DND-41 (cell line): ENCODE data around the gene ARHGAP26.

Experiments used
- ATAC-seq: fragments of 200-7000 bp; cut with Tn5 transposase; 3 replicates; pipeline ENCODE4 v1.9.1; 2021; ENCODE audit warnings: low read depth; ENCODE audit not compliant: insufficient read depth
- DNase-seq: peaks from one replicate; pipeline ENCODE4 v3.0.0-alpha.2; 2020
- H2AFZ ChIP-seq: 2 replicates; pipeline ENCODE4 v1.6.0; 2012; ENCODE audit warnings: low read depth, low read length
- H3K27ac ChIP-seq: 2 replicates; pipeline ENCODE4 v1.5.1; 2012; ENCODE audit warnings: low read length, inconsistent platforms
- H3K27me3 ChIP-seq: fragments of 200-600 bp; sonication (generic); 2 replicates; pipeline ENCODE4 v1.6.0; 2012; ENCODE audit warnings: low read length, mild to moderate bottlenecking, inconsistent platforms; ENCODE audit not compliant: insufficient read depth, poor library complexity
- H3K36me3 ChIP-seq: 2 replicates; pipeline ENCODE4 v1.5.1; 2012; ENCODE audit warnings: low read length, inconsistent platforms; ENCODE audit not compliant: insufficient read depth
- H3K4me1 ChIP-seq: 2 replicates; pipeline ENCODE4 v1.5.1; 2012; ENCODE audit warnings: mild to moderate bottlenecking, low read length; ENCODE audit not compliant: insufficient read depth
- H3K4me2 ChIP-seq: 2 replicates; pipeline ENCODE4 v1.6.0; 2012; ENCODE audit warnings: mild to moderate bottlenecking, moderate library complexity, low read length, inconsistent platforms; ENCODE audit not compliant: insufficient read depth
- H3K4me3 ChIP-seq, 2 experiments: fragments of 200-600 bp in 1 of 2; shearing (Covaris generic) in 1 of 2; 2 replicates each; pipeline ENCODE4 v1.5.1; 2012 to 2016; ENCODE audit warnings: inconsistent platforms in 2 of 2, low read length in 2 of 2, mild to moderate bottlenecking in 2 of 2, low read depth in 1 of 2, moderate library complexity in 1 of 2
- H3K79me2 ChIP-seq: 2 replicates; pipeline ENCODE4 v1.6.0; 2012; ENCODE audit warnings: low read length, inconsistent platforms; ENCODE audit not compliant: insufficient read depth
- H3K9ac ChIP-seq: 2 replicates; pipeline ENCODE4 v1.6.0; 2012; ENCODE audit warnings: low read depth, mild to moderate bottlenecking, inconsistent platforms, low read length, moderate library complexity
- H3K9me3 ChIP-seq: 2 replicates; pipeline ENCODE4 v1.5.1; 2012; ENCODE audit warnings: low read length, moderate library complexity, mild to moderate bottlenecking, inconsistent platforms; ENCODE audit not compliant: insufficient read depth, severe bottlenecking
- H4K20me1 ChIP-seq: 2 replicates; pipeline ENCODE4 v1.6.0; 2012; ENCODE audit warnings: low read length; ENCODE audit not compliant: insufficient read depth
- CTCF ChIP-seq: IDR thresholded peaks from 2 replicates; pipeline ENCODE4 v1.5.1; 2012; ENCODE audit warnings: borderline replicate concordance, low read length, moderate library complexity, mild to moderate bottlenecking; ENCODE audit not compliant: poor library complexity, severe bottlenecking; ENCODE audit errors: extremely low read depth
- EZH2 ChIP-seq: IDR thresholded peaks from 3 replicates; pipeline ENCODE4 v1.6.1; 2012; ENCODE audit warnings: borderline replicate concordance, low read depth, mild to moderate bottlenecking, moderate library complexity, low read length, inconsistent platforms; ENCODE audit not compliant: severe bottlenecking

Gene ARHGAP26

DNA sequence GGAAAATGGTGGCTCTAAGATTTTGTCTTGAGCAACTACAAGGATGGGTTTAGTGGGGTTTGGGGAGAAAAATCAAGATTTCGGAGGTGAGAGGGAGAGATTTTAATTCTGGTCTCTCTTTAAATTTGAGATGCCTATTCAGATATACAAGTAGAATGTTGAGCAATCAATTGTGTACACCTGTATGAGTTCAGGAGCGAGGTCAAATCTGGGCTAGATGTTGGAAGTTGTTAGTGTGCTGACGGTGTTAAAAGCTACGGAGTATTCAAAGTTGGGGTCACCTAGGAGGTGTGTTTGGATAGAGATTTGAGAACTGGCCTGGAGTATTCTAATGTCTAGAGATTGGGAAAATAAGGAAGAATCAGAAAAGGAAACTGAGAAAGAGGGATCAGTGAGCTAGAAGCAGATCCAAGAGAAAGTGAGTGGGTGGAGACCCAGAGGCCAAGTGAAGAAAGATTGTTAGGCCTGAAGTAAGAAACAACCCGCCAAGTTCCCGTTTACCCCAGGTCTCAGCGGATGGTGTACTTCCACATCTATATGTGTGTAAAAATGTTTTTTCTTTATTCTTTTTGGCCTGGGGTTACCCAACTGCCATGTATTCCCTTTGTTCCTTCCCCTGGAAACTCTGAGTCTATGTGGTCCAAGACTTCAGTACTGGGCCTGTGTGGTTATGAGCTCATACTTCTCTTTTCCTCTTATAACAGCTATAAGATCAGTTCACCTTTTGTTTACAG is 11.9 kb upstream of the ARHGAP26 start:
- Histone ChIP-seq H3K4me3 (no peak overlapping the region), H3K4me2 (no peak overlapping the region), H2AFZ (no peak overlapping the region), H3K9me3 (no peaks in the 10 kb centered on the region), H3K36me3 (no peaks in the 10 kb centered on the region), H3K4me1 (no peaks in the 10 kb centered on the region), H3K79me2 (no peaks in the 10 kb centered on the region), H4K20me1 (no peaks in the 10 kb centered on the region), H3K27ac (no peak overlapping the region), H3K27me3 (no peaks in the 10 kb centered on the region), H3K9ac (no peak overlapping the region)
- no peak for TF ChIP-seq EZH2
- no peak for TF ChIP-seq CTCF
- ATAC-seq (no peak), DNase-seq (no peak)

DNA sequence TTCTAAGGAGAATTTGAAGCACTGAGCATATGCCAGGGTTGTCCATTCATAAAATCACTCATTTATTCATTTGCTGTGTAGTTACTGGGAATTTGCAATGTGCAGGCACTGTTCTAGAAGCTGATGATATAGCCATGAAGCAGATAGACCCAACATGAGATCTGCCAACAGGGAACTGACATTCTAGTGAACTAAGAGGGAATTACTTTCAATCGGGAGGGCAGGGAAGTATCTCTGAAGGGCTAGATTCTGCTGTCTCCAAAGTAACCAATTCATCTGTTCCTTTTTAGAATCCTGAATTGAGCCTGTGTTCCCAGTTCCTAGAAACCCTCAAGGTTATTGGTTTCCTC is 11.4 kb upstream of the ARHGAP26 start:
- Histone ChIP-seq H3K36me3 (no peaks in the 10 kb centered on the region), H2AFZ (no peak overlapping the region), H3K79me2 (no peaks in the 10 kb centered on the region), H3K4me1 (no peaks in the 10 kb centered on the region), H3K27me3 (no peaks in the 10 kb centered on the region), H3K4me2 (no peak overlapping the region), H3K9me3 (no peaks in the 10 kb centered on the region), H3K9ac (no peak overlapping the region), H4K20me1 (no peaks in the 10 kb centered on the region), H3K27ac (no peak overlapping the region), H3K4me3 (no peak overlapping the region)
- TF ChIP-seq EZH2 = no peak
- TF ChIP-seq CTCF = no peak
- ATAC-seq (no peak), DNase-seq (no peak)

DNA sequence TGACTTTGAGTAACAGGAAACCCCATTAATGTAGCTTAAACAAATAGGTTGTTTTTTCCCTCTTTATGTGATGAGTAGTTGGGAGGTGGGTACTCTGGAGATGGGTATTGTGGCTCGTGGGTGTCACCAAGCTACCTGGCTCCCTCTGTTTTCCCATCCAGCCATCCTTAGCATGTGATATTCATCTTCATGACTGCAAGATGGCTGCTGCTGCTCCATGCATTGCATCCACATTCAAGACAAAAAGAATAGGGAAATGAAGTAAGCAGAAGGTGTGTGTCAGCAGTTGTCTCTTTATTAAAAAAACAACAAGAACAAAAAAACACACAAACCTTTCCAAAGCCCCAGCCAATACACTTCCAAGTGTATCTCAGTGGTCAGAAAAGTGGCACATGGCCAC is 6.5 kb upstream of the ARHGAP26 start:
- DNase-seq (no peak), ATAC-seq (no peak)
- H3K79me2 ChIP-seq = no peaks in the 10 kb centered on the region
- H3K4me1 ChIP-seq = no peaks in the 10 kb centered on the region
- no peak overlapping the region for H3K27ac ChIP-seq
- TF ChIP-seq CTCF (no peak), EZH2 (no peak)
- no peaks in the 10 kb centered on the region for H3K27me3 ChIP-seq
- no peaks in the 10 kb centered on the region for H3K36me3 ChIP-seq
- H3K4me2 ChIP-seq = no peak overlapping the region
- no peak overlapping the region for H2AFZ ChIP-seq
- H4K20me1 ChIP-seq = no peaks in the 10 kb centered on the region
- no peak overlapping the region for H3K9ac ChIP-seq
- no peaks in the 10 kb centered on the region for H3K9me3 ChIP-seq
- no peak overlapping the region for H3K4me3 ChIP-seq
